ENCODE data around the gene TMEM26. TPM values are rescaled to one million over a fixed set of nuclear protein-coding genes. Genes with fewer than 3 reads are reported as not detected.

The TMEM26 gene
- total RNA-seq, 1 experiment from 2014 or later, result 1.6 TPM

DNA sequence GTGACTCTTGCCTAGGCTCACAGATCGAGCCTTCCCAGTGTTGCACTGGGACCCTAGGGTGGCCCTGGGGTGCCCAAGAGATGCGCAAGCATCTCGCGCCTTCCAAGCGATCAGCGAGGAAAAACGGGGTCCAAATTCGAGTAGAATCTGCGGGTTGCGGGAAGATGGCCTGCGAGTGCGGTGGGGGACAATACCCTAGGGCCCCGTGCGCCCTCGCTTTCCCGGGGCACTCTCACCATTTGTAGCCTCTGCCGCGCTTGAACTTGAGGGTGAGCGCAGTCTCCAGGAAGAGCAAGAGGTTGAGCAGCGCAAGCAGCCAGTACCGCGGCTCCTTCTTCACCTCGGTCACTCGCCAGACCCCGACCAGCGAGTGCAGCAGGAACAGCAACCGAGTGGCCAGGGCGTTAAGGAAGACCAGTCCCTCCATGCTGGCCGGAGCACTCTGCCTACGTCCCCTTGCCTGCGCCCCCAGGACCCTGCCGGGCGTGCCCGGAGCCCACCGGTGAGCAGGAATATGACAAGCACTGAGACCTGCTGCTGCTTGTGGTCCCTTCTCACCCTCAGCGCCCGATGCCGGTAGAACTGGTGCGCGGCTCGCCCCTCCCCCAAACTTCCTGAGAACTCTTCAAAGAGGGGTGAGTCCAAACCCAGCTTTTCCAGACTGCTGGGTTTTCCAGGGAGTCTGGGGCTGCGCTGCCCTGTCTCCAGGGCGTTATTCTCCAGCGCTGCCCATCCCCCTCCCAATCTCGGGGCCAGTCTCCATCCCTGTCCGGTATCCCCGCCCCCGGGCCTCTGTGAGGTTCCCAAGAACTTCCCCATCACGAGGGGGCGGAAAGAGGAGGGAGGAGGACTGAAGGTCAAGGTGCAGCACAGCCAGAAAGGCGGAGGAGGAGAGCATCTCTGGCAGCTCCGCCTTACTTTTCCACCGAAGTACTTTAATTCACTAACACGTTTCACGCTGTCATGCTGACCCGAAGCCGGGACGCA lies at the start of gene TMEM26 (continued):
- TF ChIP-seq, protein P1, sequence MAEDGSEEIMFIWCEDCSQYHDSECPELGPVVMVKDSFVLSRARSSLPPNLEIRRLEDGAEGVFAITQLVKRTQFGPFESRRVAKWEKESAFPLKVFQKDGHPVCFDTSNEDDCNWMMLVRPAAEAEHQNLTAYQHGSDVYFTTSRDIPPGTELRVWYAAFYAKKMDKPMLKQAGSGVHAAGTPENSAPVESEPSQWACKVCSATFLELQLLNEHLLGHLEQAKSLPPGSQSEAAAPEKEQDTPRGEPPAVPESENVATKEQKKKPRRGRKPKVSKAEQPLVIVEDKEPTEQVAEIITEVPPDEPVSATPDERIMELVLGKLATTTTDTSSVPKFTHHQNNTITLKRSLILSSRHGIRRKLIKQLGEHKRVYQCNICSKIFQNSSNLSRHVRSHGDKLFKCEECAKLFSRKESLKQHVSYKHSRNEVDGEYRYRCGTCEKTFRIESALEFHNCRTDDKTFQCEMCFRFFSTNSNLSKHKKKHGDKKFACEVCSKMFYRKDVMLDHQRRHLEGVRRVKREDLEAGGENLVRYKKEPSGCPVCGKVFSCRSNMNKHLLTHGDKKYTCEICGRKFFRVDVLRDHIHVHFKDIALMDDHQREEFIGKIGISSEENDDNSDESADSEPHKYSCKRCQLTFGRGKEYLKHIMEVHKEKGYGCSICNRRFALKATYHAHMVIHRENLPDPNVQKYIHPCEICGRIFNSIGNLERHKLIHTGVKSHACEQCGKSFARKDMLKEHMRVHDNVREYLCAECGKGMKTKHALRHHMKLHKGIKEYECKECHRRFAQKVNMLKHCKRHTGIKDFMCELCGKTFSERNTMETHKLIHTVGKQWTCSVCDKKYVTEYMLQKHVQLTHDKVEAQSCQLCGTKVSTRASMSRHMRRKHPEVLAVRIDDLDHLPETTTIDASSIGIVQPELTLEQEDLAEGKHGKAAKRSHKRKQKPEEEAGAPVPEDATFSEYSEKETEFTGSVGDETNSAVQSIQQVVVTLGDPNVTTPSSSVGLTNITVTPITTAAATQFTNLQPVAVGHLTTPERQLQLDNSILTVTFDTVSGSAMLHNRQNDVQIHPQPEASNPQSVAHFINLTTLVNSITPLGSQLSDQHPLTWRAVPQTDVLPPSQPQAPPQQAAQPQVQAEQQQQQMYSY (CRISPR knock-in tag; IDR thresholded peaks at IDR 0.05), result peak; percentile 82
- no peak for TF ChIP-seq NR2C2 (CRISPR knock-in tag; IDR thresholded peaks at IDR 0.05)
- TF ChIP-seq SP1 (CRISPR knock-in tag; conservative IDR thresholded peaks at IDR 0.05), result no peak; the same call in 1 of the 2 replicates
- no peak for TF ChIP-seq ZNF317 (CRISPR knock-in tag; IDR thresholded peaks at IDR 0.05; ENCODE audit: borderline replicate concordance, low read depth)
- no peak for TF ChIP-seq TCF7 (CRISPR knock-in tag; IDR thresholded peaks at IDR 0.05; ENCODE audit: low read depth)
- TF ChIP-seq, protein P2, sequence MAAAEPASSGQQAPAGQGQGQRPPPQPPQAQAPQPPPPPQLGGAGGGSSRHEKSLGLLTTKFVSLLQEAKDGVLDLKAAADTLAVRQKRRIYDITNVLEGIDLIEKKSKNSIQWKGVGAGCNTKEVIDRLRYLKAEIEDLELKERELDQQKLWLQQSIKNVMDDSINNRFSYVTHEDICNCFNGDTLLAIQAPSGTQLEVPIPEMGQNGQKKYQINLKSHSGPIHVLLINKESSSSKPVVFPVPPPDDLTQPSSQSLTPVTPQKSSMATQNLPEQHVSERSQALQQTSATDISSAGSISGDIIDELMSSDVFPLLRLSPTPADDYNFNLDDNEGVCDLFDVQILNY (CRISPR knock-in tag; IDR thresholded peaks at IDR 0.05), result 0 out of 2 replicates have a peak, but pooled peaks have one; percentile 10
- no peak for TF ChIP-seq CBFB (CRISPR knock-in tag; IDR thresholded peaks at IDR 0.05; ENCODE audit: low read depth)
- TF ChIP-seq ESRRA (CRISPR knock-in tag; IDR thresholded peaks at IDR 0.05; ENCODE audit: borderline replicate concordance), result no peak
- TF ChIP-seq ZNF263 (CRISPR knock-in tag; IDR thresholded peaks at IDR 0.05; ENCODE audit: low read depth), result no peak
- no peak for TF ChIP-seq EMX1 (CRISPR knock-in tag; IDR thresholded peaks at IDR 0.05)
- TF ChIP-seq, protein P3, sequence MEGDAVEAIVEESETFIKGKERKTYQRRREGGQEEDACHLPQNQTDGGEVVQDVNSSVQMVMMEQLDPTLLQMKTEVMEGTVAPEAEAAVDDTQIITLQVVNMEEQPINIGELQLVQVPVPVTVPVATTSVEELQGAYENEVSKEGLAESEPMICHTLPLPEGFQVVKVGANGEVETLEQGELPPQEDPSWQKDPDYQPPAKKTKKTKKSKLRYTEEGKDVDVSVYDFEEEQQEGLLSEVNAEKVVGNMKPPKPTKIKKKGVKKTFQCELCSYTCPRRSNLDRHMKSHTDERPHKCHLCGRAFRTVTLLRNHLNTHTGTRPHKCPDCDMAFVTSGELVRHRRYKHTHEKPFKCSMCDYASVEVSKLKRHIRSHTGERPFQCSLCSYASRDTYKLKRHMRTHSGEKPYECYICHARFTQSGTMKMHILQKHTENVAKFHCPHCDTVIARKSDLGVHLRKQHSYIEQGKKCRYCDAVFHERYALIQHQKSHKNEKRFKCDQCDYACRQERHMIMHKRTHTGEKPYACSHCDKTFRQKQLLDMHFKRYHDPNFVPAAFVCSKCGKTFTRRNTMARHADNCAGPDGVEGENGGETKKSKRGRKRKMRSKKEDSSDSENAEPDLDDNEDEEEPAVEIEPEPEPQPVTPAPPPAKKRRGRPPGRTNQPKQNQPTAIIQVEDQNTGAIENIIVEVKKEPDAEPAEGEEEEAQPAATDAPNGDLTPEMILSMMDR (IDR thresholded peaks at IDR 0.05), result no peak
- TF ChIP-seq, protein P4, sequence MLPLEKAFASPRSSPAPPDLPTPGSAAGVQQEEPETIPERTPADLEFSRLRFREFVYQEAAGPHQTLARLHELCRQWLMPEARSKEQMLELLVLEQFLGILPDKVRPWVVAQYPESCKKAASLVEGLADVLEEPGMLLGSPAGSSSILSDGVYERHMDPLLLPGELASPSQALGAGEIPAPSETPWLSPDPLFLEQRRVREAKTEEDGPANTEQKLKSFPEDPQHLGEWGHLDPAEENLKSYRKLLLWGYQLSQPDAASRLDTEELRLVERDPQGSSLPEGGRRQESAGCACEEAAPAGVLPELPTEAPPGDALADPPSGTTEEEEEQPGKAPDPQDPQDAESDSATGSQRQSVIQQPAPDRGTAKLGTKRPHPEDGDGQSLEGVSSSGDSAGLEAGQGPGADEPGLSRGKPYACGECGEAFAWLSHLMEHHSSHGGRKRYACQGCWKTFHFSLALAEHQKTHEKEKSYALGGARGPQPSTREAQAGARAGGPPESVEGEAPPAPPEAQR (CRISPR knock-in tag; IDR thresholded peaks at IDR 0.05), result no peak
- no peak for TF ChIP-seq ZNF671 (CRISPR knock-in tag; IDR thresholded peaks at IDR 0.05)
- TF ChIP-seq ZNF138 (CRISPR knock-in tag; conservative IDR thresholded peaks at IDR 0.05), result no peak; the same call in 1 of the 2 replicates
- TF ChIP-seq, protein P5, sequence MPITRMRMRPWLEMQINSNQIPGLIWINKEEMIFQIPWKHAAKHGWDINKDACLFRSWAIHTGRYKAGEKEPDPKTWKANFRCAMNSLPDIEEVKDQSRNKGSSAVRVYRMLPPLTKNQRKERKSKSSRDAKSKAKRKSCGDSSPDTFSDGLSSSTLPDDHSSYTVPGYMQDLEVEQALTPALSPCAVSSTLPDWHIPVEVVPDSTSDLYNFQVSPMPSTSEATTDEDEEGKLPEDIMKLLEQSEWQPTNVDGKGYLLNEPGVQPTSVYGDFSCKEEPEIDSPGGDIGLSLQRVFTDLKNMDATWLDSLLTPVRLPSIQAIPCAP (CRISPR knock-in tag; IDR thresholded peaks at IDR 0.05), result no peak
- TF ChIP-seq NFE2L1 (CRISPR knock-in tag; IDR thresholded peaks at IDR 0.05), result no peak
- peak; percentile 67; the same call in 1 of the 2 replicates for TF ChIP-seq ZNF232 (CRISPR knock-in tag; IDR thresholded peaks at IDR 0.05)

DNA sequence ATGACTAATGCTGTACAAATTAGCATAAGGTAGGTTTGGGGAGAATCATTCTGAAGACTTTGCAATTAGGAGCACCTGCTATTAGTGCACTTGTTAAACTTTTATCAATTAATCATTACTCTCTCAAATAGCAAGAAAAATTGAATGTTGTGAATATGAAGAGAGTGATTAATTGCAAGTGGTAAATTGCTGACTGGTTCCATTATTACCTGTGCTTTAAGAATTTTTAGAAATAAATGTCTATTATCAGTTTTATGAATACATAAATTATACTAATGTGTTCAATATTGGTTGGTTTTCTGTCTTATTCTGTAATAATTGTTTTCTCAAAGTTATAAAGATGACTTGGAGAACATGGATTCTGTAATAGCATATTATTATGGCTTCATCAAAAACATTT lies 47.3 kb upstream of the TMEM26 start:
- ChIA-PET POLR2A (no interaction called here), CTCF (no interaction called here)
- Mint-ChIP-seq H3K27me3 (ENCODE audit: low read depth) (no peaks in the 10 kb centered on the region), H3K4me1 (no peaks in the 10 kb centered on the region), H3K36me3 (no peaks in the 10 kb centered on the region), H3K27ac (no peak overlapping the region), H3K4me3 (no peak overlapping the region), H3K9me3 (no peaks in the 10 kb centered on the region)
- no peak for DNase-seq (ENCODE audit: low spot score)
- no peak for ATAC-seq
- TF ChIP-seq CREB1 (CRISPR knock-in tag; IDR thresholded peaks at IDR 0.05), result no peak
- TF ChIP-seq ZNF138 (CRISPR knock-in tag; conservative IDR thresholded peaks at IDR 0.05), result no peak
- no peak for TF ChIP-seq ELF4 (CRISPR knock-in tag; IDR thresholded peaks at IDR 0.05; ENCODE audit: low read depth)
- TF ChIP-seq, protein P6, sequence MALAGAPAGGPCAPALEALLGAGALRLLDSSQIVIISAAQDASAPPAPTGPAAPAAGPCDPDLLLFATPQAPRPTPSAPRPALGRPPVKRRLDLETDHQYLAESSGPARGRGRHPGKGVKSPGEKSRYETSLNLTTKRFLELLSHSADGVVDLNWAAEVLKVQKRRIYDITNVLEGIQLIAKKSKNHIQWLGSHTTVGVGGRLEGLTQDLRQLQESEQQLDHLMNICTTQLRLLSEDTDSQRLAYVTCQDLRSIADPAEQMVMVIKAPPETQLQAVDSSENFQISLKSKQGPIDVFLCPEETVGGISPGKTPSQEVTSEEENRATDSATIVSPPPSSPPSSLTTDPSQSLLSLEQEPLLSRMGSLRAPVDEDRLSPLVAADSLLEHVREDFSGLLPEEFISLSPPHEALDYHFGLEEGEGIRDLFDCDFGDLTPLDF (CRISPR knock-in tag; IDR thresholded peaks at IDR 0.05), result no peak
- TF ChIP-seq NR3C1 (CRISPR knock-in tag; conservative IDR thresholded peaks at IDR 0.05; ENCODE audit: low read depth), result no peak
- TF ChIP-seq NR2C2 (CRISPR knock-in tag; IDR thresholded peaks at IDR 0.05), result no peak
- TF ChIP-seq, protein P7, sequence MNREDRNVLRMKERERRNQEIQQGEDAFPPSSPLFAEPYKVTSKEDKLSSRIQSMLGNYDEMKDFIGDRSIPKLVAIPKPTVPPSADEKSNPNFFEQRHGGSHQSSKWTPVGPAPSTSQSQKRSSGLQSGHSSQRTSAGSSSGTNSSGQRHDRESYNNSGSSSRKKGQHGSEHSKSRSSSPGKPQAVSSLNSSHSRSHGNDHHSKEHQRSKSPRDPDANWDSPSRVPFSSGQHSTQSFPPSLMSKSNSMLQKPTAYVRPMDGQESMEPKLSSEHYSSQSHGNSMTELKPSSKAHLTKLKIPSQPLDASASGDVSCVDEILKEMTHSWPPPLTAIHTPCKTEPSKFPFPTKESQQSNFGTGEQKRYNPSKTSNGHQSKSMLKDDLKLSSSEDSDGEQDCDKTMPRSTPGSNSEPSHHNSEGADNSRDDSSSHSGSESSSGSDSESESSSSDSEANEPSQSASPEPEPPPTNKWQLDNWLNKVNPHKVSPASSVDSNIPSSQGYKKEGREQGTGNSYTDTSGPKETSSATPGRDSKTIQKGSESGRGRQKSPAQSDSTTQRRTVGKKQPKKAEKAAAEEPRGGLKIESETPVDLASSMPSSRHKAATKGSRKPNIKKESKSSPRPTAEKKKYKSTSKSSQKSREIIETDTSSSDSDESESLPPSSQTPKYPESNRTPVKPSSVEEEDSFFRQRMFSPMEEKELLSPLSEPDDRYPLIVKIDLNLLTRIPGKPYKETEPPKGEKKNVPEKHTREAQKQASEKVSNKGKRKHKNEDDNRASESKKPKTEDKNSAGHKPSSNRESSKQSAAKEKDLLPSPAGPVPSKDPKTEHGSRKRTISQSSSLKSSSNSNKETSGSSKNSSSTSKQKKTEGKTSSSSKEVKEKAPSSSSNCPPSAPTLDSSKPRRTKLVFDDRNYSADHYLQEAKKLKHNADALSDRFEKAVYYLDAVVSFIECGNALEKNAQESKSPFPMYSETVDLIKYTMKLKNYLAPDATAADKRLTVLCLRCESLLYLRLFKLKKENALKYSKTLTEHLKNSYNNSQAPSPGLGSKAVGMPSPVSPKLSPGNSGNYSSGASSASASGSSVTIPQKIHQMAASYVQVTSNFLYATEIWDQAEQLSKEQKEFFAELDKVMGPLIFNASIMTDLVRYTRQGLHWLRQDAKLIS (CRISPR knock-in tag; IDR thresholded peaks at IDR 0.05; ENCODE audit: borderline replicate concordance), result no peak
